CD4-positive, alpha-beta T cell treated with Interleukin-15 for 1 hour (primary cell): Measurements from ENCODE around the gene ZNF460.
A peak's percentile ranks its signal among the peaks of the same experiment; 100 is the strongest.
"Not testable (repeated sequence)": the region's sequence is repeated elsewhere in the genome, so short reads cannot be mapped to it uniquely, and the experiment has no call there.

Experiments used
- DNase-seq: peaks from one replicate; pipeline ENCODE4 v3.0.0-alpha.2; 2020

The ZNF460 gene

DNA sequence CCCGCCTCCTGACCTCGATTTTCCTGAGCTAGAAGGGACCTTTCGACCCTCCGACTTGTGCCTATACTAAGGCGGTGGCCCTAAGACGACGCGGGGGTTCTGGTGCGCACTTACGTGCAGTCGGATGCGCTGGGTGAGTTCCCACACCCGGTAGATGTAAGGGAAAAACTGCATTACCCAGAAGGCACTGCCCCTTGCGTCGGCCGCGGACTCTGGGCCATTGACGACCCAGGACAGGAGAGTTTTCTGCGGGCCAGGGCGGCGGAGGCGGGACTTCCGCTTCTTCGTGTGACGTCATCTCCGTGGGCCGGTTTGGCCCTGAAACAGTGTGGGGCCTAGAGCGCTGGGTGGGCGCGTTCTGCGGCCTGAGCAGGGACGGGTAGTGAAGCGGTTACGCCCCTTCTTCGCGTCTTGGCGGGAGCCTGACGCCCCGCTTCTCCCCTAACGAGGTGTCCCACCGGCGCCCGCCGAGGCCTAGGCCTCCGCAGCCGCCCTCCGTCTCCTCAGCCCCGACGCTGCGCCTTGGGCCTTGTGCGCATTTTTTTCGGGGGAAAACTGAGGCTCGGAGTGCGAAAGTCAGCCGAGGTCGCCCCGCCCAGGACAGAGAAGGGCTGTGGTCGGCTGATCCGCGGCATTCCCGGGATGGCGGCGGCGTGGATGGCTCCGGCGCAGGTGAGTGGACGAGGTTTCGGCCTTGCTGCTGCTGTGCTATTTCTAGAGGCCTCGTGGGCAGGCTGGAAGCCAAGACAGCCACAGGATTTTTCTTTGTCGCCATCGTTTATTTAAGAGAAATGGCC lies at the start of gene ZNF460:
ZNF460 (plus strand) TSS at position 321 of the 797 bp plus-strand sequence; CDS start at position 643, 322 bp downstream.
- DNase-seq = peak; percentile 97

GRCh38 chr19:57231686-57232085 lies 48.6 kb upstream of the ZNF460 start:
- no peak for DNase-seq

GRCh38 chr19:57233207-57233606 lies 47.1 kb upstream of the ZNF460 start:
- no peak for DNase-seq

DNA sequence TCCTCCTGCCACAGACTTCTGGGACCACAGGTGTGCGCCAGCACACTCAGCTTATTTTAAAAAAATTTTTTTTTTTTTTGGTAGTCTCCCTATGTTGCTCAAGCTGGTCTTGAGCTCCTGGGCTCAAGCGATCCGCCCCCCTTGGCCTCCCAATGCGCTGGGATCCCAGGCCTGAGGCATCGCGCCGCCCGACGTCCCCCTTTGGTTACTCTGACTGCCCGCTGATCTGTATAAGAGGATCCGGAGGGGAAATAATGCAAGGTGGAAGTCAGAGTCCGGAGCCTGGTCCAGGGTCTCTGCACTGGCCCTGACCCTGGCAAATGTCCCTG lies 40.3 kb upstream of the ZNF460 start:
- DNase-seq = no peak

- DNase-seq = peak; percentile 96
Measured at GRCh38 chr19:57240311-57241090, 39.8 kb upstream of the ZNF460 start, which contains the start of gene ZNF805. Gene ZNF805 (plus strand): TSS chr19:57240632. CDS start chr19:57240892, 260 bp downstream.

DNA sequence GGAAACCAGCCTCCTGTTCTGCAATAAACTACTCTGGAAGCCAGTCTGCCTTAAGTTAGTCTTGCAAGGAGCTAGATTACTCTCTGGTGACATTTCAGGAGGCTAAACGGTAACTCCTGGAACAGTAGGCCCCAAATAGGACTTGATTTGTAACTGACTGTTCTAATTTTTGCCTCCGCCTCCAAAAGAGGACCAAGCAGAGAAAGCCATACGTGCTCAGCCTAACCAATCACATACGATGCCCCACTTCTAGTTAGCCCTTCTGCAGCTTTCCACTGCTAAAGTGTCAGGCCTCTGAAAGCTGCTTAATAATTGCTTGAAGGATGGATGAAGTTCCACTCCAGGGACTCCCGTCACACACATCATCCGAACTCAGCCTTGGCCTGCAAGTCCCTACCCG lies 39.1 kb upstream of the ZNF460 start:
- no peak for DNase-seq

- DNase-seq = no peak
Measured at GRCh38 chr19:57242821-57243220, 37.5 kb upstream of the ZNF460 start.

DNA sequence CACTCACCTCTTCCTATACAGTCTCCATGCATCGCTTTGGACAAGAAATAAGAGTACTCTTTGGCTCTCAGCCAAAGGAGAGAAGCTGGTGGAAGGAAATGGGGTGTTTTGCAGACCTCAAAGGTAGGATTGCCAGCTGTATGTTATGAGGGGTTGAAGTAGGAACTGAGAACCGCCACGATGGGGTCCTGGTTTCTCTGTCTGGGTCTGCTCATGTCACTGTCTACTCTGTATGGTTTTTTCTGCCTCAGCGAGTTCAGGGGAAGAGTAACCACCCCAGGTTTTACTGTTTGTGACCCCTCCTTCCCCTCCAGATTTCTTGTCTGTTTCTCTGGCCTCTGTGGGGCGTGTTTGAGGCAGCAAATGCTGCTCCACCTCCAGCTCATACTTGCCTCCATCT lies 35.8 kb upstream of the ZNF460 start:
- DNase-seq = no peak

DNA sequence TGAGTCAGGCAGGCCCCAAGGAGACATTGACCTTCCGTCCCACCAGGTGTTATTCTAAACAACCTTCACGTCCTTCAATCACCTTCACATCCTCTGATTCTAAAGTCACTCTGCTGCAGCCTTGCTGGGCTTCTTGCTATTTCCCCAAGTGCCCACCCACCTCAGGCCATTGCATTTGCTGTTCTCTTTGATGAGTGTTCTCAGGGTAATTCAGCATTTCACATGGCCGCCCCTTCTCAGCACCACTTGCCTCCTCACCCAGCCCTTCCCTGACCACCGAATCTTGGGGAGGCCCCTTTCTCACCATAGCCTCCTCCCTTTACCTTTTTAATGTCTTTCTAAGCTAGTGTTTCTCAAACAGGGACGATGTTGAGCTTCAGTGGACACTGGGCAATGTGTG lies 35.2 kb upstream of the ZNF460 start:
- no peak for DNase-seq

DNA sequence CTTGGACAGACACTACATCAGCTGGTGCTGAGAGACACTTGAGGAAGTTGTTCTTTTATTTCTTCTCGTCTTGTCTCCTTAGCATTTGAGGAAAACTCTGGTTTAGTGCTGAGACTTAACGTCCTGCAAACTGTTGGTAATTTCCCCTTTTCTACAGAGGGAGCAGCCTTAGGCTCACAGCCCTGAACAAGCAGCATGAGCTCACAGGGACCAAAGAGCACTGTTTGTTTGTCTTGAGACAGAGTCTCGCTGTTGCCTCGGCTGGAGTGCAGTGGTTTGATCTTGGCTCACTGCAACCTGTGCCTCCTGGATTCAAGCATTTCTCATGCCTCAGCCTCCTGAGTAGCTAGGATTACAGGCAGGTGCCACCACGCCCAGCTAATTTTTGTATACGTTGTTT lies 34.3 kb upstream of the ZNF460 start:
- no peak for DNase-seq

DNA sequence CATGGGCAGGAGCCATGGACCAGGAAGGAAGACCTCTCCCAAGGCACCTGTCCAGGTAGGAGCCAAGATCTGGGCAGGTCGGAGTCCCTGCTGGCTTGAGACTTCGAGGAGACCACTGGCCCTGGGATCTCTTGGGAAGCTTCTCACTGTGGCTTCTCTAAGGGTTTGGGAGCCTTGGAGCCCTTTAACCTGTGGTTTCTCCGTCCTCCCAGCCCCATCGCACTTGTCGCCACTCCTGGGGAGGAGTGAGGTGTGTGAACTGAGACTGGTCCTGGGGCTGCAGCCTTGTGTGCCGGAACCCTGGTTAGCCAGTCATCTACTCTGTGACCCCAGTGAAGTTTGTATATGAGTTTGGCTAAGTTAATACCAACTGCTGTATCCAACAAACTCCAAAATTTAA lies 31.6 kb upstream of the ZNF460 start:
- DNase-seq = no peak

GRCh38 chr19:57249329-57249728 lies 31.0 kb upstream of the ZNF460 start:
- no peak for DNase-seq

GRCh38 chr19:57253767-57254166 lies 26.5 kb upstream of the ZNF460 start:
- DNase-seq = not testable (repeated sequence)

- no peak for DNase-seq
Measured at GRCh38 chr19:57262044-57262443, 18.2 kb upstream of the ZNF460 start.

DNA sequence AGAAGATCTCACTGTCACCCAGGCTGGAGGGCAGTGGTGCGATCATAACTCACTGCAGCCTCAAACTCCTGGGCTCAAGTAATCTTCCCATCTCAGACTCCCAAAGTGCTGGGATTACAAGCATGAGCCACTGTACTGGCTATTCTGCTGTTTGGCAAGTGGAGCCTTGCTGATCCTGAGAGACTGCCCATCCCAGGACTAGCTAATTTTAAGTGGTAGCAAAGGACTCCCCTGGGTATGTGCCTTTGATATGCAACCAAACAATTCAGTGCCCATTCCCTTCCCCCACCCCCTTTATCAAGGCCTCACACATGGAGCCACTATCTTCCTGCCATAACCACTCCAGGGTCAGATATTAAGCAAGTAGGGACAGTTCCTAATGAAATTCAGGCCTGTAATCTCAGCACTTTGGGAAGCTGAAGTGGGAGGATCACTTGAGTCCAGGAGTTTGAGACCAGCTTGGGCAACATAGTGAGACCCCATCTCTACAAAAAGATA lies 17.0 kb upstream of the ZNF460 start:
- no peak for DNase-seq

DNA sequence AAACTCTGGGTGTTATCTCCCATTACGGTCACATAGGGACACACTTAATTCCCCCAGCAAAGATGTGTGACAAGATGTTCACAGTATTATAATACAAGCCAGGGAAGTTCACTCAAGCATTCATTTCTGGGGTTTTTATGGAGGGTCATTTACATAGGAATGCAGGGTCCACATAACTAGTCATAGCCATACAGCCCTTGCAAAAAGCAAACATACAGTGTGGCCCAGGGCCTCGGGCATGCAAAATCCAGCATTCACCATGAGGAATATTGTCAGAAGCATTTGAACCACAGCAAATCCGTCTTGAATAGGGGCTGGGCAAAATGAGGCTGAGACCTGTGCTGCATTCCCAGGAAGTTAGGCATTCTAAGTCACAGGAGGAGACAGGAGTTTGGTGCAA lies 13.0 kb upstream of the ZNF460 start:
- DNase-seq = no peak

- no peak for DNase-seq
Measured at GRCh38 chr19:57269515-57270250, 10.6 kb upstream of the ZNF460 start.

- no peak for DNase-seq
Measured at GRCh38 chr19:57271280-57271679, 9.0 kb upstream of the ZNF460 start.

DNA sequence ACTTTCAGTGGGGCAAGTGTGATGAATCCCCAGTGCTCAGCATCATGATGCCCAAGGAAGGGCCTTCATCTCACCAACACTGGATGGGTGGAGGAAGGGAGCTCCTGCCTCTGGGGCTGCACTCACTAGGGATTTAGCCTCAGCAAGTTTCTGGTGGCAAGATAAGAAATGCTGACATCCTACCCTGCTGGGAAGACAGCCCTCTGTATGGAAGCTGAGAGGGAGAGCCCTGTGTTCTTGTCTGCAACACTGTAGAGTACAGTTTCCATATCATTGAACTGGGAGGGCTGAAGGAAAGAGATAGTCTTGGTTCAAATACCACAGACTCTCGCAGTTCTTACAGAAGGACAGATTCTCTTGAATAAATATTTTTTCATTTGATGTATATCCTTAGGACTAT lies 7.3 kb upstream of the ZNF460 start:
- DNase-seq = no peak

GRCh38 chr19:57276430-57276829 lies 3.9 kb upstream of the ZNF460 start:
- DNase-seq = no peak

- DNase-seq = not testable (repeated sequence)
Measured at GRCh38 chr19:57278481-57278880, 1.8 kb upstream of the ZNF460 start.

- DNase-seq = peak; percentile 89
Measured at GRCh38 chr19:57279418-57280164, 694 bp upstream of the ZNF460 start.

DNA sequence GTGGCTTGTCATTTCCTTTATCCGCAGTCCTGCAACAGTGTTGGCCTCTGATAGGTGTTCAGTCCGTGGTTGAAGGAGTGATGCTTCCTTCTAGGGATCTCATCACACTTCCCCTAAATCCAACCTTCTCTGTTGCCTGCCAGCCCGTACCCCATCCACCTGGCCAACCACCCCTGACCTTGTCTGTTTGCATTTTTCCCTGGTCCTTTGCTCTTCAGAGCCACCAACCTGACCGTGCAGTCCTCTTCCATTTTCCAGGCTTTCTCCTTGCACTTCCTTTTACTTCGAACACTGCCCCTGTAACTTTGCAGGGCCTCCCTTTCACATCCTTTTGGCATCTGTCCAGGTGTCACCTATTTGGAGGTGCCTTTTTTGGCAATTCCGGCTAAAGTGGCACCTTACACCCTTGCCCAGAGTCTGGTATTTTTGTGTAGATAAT lies 696 bp downstream of the ZNF460 start:
- DNase-seq = peak; percentile 36
